HepG2 (cell line): Measurements from ENCODE around the gene EXPH5. TPM values are rescaled to one million over a fixed set of nuclear protein-coding genes. Genes with fewer than 3 reads are reported as not detected.

Experiments used
- AFF4 ChIP-seq: sonication (generic); formaldehyde crosslinking; IDR thresholded peaks from 2 replicates; pipeline ENCODE4 v1.4.0; 2020; ENCODE audit warnings: missing genetic modification reagents
- AKAP8 ChIP-seq: sonication (generic); formaldehyde crosslinking; IDR thresholded peaks from 2 replicates; pipeline ENCODE4 v1.5.1; 2020; ENCODE audit warnings: mild to moderate bottlenecking, missing genetic modification reagents
- BCL3 ChIP-seq: sonication (generic); formaldehyde crosslinking; IDR thresholded peaks from 2 replicates; pipeline ENCODE4 v1.5.1; 2020; ENCODE audit warnings: mild to moderate bottlenecking, missing genetic modification reagents, moderate library complexity
- BRCA1 ChIP-seq: sonication (generic); formaldehyde crosslinking; IDR thresholded peaks from 2 replicates; pipeline ENCODE4 v1.4.0; 2020; ENCODE audit warnings: missing genetic modification reagents
- CENPT ChIP-seq: sonication (generic); formaldehyde crosslinking; IDR thresholded peaks from 2 replicates; pipeline ENCODE4 v1.8.0; 2022; ENCODE audit warnings: low read depth, mild to moderate bottlenecking, moderate library complexity, missing genetic modification reagents
- CREBL2 ChIP-seq: sonication (generic); formaldehyde crosslinking; IDR thresholded peaks from 2 replicates; pipeline ENCODE4 v1.8.1; 2023; ENCODE audit warnings: missing genetic modification reagents, mild to moderate bottlenecking, borderline replicate concordance
- DPF2 ChIP-seq: sonication (generic); formaldehyde crosslinking; IDR thresholded peaks from 2 replicates; pipeline ENCODE4 v1.4.0; 2020; ENCODE audit warnings: mild to moderate bottlenecking, low read depth, missing genetic modification reagents, borderline replicate concordance
- KAT8 ChIP-seq: IDR thresholded peaks from 2 replicates; pipeline ENCODE4 v1.6.1; 2016; ENCODE audit warnings: missing genetic modification reagents, missing compliant biosample characterization
- PHF8 ChIP-seq: sonication (generic); formaldehyde crosslinking; IDR thresholded peaks from 2 replicates; pipeline ENCODE4 v1.5.0; 2020; ENCODE audit warnings: missing genetic modification reagents
- PRDM15 ChIP-seq: sonication (generic); formaldehyde crosslinking; IDR thresholded peaks from 2 replicates; pipeline ENCODE4 v1.4.0; 2020; ENCODE audit warnings: missing genetic modification reagents
- SNRNP70 ChIP-seq: fragments of 200-400 bp; formaldehyde crosslinking; IDR thresholded peaks from 2 replicates; pipeline ENCODE4 v1.6.1; 2017; ENCODE audit warnings: mild to moderate bottlenecking, low read depth, low read length, moderate library complexity
- ZBTB3 ChIP-seq: sonication (generic); formaldehyde crosslinking; IDR thresholded peaks from 2 replicates; pipeline ENCODE4 v1.4.0; 2020; ENCODE audit warnings: low read depth, mild to moderate bottlenecking, moderate library complexity, missing genetic modification reagents, borderline replicate concordance
- ZBTB38 ChIP-seq: sonication (generic); formaldehyde crosslinking; IDR thresholded peaks from 2 replicates; pipeline ENCODE4 v1.5.1; 2020; ENCODE audit warnings: mild to moderate bottlenecking, missing genetic modification reagents
- ZFP1 ChIP-seq: IDR thresholded peaks from 2 replicates; pipeline ENCODE4 v1.6.1; 2016
- ZNF12 ChIP-seq: sonication (generic); formaldehyde crosslinking; IDR thresholded peaks from 2 replicates; pipeline ENCODE4 v1.5.0; 2020; ENCODE audit warnings: missing genetic modification reagents
- ZNF556 ChIP-seq: sonication (generic); formaldehyde crosslinking; IDR thresholded peaks from 2 replicates; pipeline ENCODE4 v1.4.0; 2020; ENCODE audit warnings: mild to moderate bottlenecking, missing genetic modification reagents, borderline replicate concordance
- ZNF704 ChIP-seq: sonication (generic); formaldehyde crosslinking; IDR thresholded peaks from 2 replicates; pipeline ENCODE4 v1.8.1; 2023; ENCODE audit warnings: mild to moderate bottlenecking, inconsistent platforms, moderate library complexity, missing genetic modification reagents, borderline replicate concordance
- ZNF776 ChIP-seq: sonication (generic); formaldehyde crosslinking; IDR thresholded peaks from 2 replicates; pipeline ENCODE4 v1.4.0; 2020; ENCODE audit warnings: mild to moderate bottlenecking, missing genetic modification reagents
- polyA plus RNA-seq, 8 experiments: library from polyadenylated mRNA; depleted of rRNA in 3 of 8; stranded (reverse) in 7 of 8; unstranded in 1 of 8; fragments of >200 nt; fragmentation: Illumina TruSeq in 4 of 8; extraction: Trizol in 4 of 8; gene quantifications; 2 replicates each; pipeline versions ENCODE4 v1.2.1 to v1.2.3, GENCODE V29; 2011 to 2016; ENCODE audit warnings: low read depth in 4 of 8, missing spikeins in 1 of 8, mixed read lengths in 1 of 8; ENCODE audit not compliant: insufficient read depth in 1 of 8
- total RNA-seq, 5 experiments: library from RNA; depleted of rRNA; stranded (reverse); fragments of >200 nt; fragmentation: Illumina TruSeq; extraction: Trizol; gene quantifications; 2 replicates each; pipeline ENCODE4 v1.2.3, GENCODE V29; 2016; ENCODE audit warnings: low read depth in 1 of 5

The EXPH5 gene
- total and polyA plus RNA-seq, 2 of the 13 experiments (the other 11 are each of a cell fraction or from before 2014, with no cell fraction given) = under 0.01 to 0.02 TPM

GRCh38 chr11:108467091-108467823 is 126.3 kb downstream of the EXPH5 start, which contains the start of gene C11orf65 (continued):
- TF ChIP-seq BCL3 (CRISPR knock-in tag) (no peak), ZNF12 (CRISPR knock-in tag) (0 out of 2 replicates have a peak, but pooled peaks have one; percentile 52), PHF8 (peak; percentile 88), SNRNP70 (no peak), CREBL2 (CRISPR knock-in tag) (no peak), ZFP1 (no peak), ZBTB38 (CRISPR knock-in tag) (no peak; the same call in 1 of the 2 replicates), AKAP8 (CRISPR knock-in tag) (no peak), BRCA1 (CRISPR knock-in tag) (no peak), DPF2 (CRISPR knock-in tag) (no peak), CENPT (CRISPR knock-in tag) (no peak), ZNF704 (0 out of 2 replicates have a peak, but pooled peaks have one; percentile 41), KAT8 (peak; percentile 93), ZNF556 (CRISPR knock-in tag) (peak; percentile 34; the same call in 1 of the 2 replicates), ZBTB3 (no peak), ZNF776 (no peak), PRDM15 (CRISPR knock-in tag) (no peak), AFF4 (no peak)
